Lower leg skin (tissue), 4 donors: ENCODE data around the gene EPB41L5. TPM values are rescaled to one million over a fixed set of nuclear protein-coding genes. Genes with fewer than 3 reads are reported as not detected.

Experiments used
- DNase-seq, 2 donors: peaks; one replicate each; pipeline ENCODE4 v3.0.0-alpha.2; 2019; ENCODE audit warnings: low spot score in 2 of 2
- H3K4me3 ChIP-seq: fragments of 200-600 bp; sonication (generic); 2 replicates; pipeline ENCODE4 v1.5.1; 2017; ENCODE audit warnings: mild to moderate bottlenecking, low read depth; ENCODE audit not compliant: poor library complexity, severe bottlenecking
- CTCF ChIP-seq, 3 donors: fragments of 450-650 bp; IDR thresholded peaks; one replicate each; pipeline ENCODE4 v1.5.1; 2016; ENCODE audit warnings: antibody characterized with exemption in 3 of 3, mild to moderate bottlenecking in 3 of 3, moderate library complexity in 2 of 3
- POLR2A ChIP-seq, 2 donors: fragments of 450-650 bp; IDR thresholded peaks; one replicate each; pipeline ENCODE4 v1.6.1; 2016 to 2017; ENCODE audit warnings: antibody characterized with exemption in 2 of 2, mild to moderate bottlenecking in 1 of 2, moderate library complexity in 1 of 2
- WGBS, 2 donors: methylation state at CpG; one replicate each; pipeline ENCODE4 v1.1.5; 2018; 5-methylcytosine and 5-hydroxymethylcytosine counted together
- intact Hi-C: fragments of 100-400 bp; cut with DNase I; formaldehyde crosslinking; loops from one replicate; pipeline ENCODE4 v1.15.0; 2023; ENCODE audit warnings: low total_unique reads
- total RNA-seq, 4 donors: library from RNA; depleted of rRNA; stranded (reverse); fragments of >200 nt; gene quantifications; one replicate each; pipeline ENCODE4 v1.1.0, GENCODE V29; 2016

The EPB41L5 gene
- total RNA-seq, 4 donors from 2014 or later = 12.4 to 25.4 (median 23.0) TPM

GRCh38 chr2:120052597-120052996 lies 39.7 kb downstream of the EPB41L5 start:
- intact Hi-C loops = no loop called here
- H3K4me3 ChIP-seq = no peak overlapping the region
- DNase-seq = no peak
- WGBS, 2 donors = 74 to 77% methylated on average over 2 of the region's 2 CpGs
- TF ChIP-seq CTCF (IDR thresholded peaks at IDR 0.05) = no peak
- no peak for TF ChIP-seq POLR2A (IDR thresholded peaks at IDR 0.05)

- no peak for DNase-seq
- 87 to 97% methylated on average over 3 of the region's 3 CpGs for WGBS, 2 donors
- no peak overlapping the region for H3K4me3 ChIP-seq
- no peak for TF ChIP-seq CTCF (IDR thresholded peaks at IDR 0.05)
- no peak for TF ChIP-seq POLR2A (IDR thresholded peaks at IDR 0.05)
- intact Hi-C loops = no loop called here
Measured at GRCh38 chr2:120053891-120054290, 41.0 kb downstream of the EPB41L5 start.

GRCh38 chr2:120059483-120059882 lies 46.6 kb downstream of the EPB41L5 start:
- 92 to 97% methylated on average over 8 of the region's 8 CpGs for WGBS, 2 donors
- no peak for DNase-seq
- TF ChIP-seq CTCF (IDR thresholded peaks at IDR 0.05) = no peak
- no peak for TF ChIP-seq POLR2A (IDR thresholded peaks at IDR 0.05)
- intact Hi-C loops = no loop called here
- no peak overlapping the region for H3K4me3 ChIP-seq

GRCh38 chr2:120060088-120060623 lies 47.3 kb downstream of the EPB41L5 start:
- TF ChIP-seq CTCF (IDR thresholded peaks at IDR 0.05) = no peak
- TF ChIP-seq POLR2A (IDR thresholded peaks at IDR 0.05) = no peak
- DNase-seq = no peak
- H3K4me3 ChIP-seq = no peak overlapping the region
- 89 to 96% methylated on average over 2 of the region's 2 CpGs for WGBS, 2 donors
- intact Hi-C loops = no loop called here

- intact Hi-C loops = no loop called here
- TF ChIP-seq POLR2A (IDR thresholded peaks at IDR 0.05) = no peak
- TF ChIP-seq CTCF (IDR thresholded peaks at IDR 0.05) = no peak
- WGBS, 2 donors = 77 to 86% methylated on average over 1 of the region's 1 CpG
- no peak for DNase-seq
- no peak overlapping the region for H3K4me3 ChIP-seq
Measured at GRCh38 chr2:120064664-120065063, 51.8 kb downstream of the EPB41L5 start.
